Endothelial cell of umbilical vein (primary cell): ENCODE measurements around the gene MOGAT3.

Source experiments
- EZH2 ChIP-seq: IDR thresholded peaks from 2 replicates; pipeline ENCODE4 v1.6.1; 2012; ENCODE audit warnings: borderline replicate concordance, low read depth, mild to moderate bottlenecking, moderate library complexity, low read length, inconsistent platforms; ENCODE audit not compliant: severe bottlenecking
- MAX ChIP-seq: IDR thresholded peaks from 2 replicates; pipeline ENCODE4 v1.6.1; 2011; ENCODE audit not compliant: insufficient read depth, insufficient read length
- POLR2A ChIP-seq: IDR thresholded peaks from 2 replicates; pipeline ENCODE4 v1.6.1; 2012; ENCODE audit warnings: low read depth, mild to moderate bottlenecking, control low read depth, low read length
- POLR2AphosphoS5 ChIP-seq: IDR thresholded peaks from 2 replicates; pipeline ENCODE4 v1.6.1; 2012; ENCODE audit warnings: low read depth, mild to moderate bottlenecking, control low read depth, low read length, moderate library complexity; ENCODE audit not compliant: insufficient read depth
- TF ChIP-seq, protein P1 (sequence below), 2 donors: IDR thresholded peaks; 1 replicate in 1 of 2; 2 replicates in 1 of 2; pipeline ENCODE4 v1.5.1; 2011; ENCODE audit warnings: low read length in 2 of 2, mild to moderate bottlenecking in 2 of 2, moderate library complexity in 2 of 2, control low read depth in 1 of 2, inconsistent platforms in 1 of 2, low read depth in 1 of 2; ENCODE audit not compliant: insufficient read depth in 1 of 2; ENCODE audit errors: extremely low read depth in 1 of 2

GRCh38 chr7:101235050-101235449 is 34.2 kb upstream of the MOGAT3 start:
- TF ChIP-seq POLR2A, result no peak
- TF ChIP-seq, protein P1, sequence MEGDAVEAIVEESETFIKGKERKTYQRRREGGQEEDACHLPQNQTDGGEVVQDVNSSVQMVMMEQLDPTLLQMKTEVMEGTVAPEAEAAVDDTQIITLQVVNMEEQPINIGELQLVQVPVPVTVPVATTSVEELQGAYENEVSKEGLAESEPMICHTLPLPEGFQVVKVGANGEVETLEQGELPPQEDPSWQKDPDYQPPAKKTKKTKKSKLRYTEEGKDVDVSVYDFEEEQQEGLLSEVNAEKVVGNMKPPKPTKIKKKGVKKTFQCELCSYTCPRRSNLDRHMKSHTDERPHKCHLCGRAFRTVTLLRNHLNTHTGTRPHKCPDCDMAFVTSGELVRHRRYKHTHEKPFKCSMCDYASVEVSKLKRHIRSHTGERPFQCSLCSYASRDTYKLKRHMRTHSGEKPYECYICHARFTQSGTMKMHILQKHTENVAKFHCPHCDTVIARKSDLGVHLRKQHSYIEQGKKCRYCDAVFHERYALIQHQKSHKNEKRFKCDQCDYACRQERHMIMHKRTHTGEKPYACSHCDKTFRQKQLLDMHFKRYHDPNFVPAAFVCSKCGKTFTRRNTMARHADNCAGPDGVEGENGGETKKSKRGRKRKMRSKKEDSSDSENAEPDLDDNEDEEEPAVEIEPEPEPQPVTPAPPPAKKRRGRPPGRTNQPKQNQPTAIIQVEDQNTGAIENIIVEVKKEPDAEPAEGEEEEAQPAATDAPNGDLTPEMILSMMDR (IDR thresholded peaks at IDR 0.05; ENCODE audit: extremely low read depth in 1 of 2, insufficient read depth in 1 of 2, low read depth in 1 of 2, low read length in 2 of 2), result peak; percentile 20 to 50
- no peak for TF ChIP-seq EZH2
- TF ChIP-seq MAX, result no peak
- no peak for TF ChIP-seq POLR2AphosphoS5
